HG02943 (cell line): Measurements from ENCODE around the gene FBN3.
"Not testable (repeated sequence)": the region's sequence is repeated elsewhere in the genome, so short reads cannot be mapped to it uniquely, and the experiment has no call there.

Source experiments
- ATAC-seq: cut with Tn5 transposase; IDR thresholded peaks from one replicate; pipeline ENCODE4 v1.9.1; 2021; ENCODE audit warnings: mild to moderate bottlenecking, low read depth, moderate library complexity; ENCODE audit not compliant: unreplicated experiment

The FBN3 gene

DNA sequence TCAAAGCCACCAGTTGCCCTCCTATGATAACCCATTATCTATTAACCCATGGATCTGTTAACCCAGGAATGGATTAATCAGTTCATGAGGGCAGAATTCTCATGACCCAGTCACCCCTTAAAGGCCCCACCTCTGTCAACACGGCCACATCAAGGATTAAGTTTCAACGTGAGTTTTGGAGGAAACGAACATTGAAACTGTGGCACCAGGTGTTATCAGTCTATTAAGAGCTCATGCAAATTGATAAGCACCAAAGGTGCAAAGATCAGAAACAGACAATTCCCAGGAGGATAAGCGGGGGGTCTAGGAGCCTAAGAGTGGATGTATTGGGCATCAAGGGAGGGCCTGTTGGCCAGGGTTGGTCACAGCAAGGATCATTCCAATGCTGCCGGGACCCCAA is 124.1 kb downstream of the FBN3 start:
- no peak for ATAC-seq

GRCh38 chr19:8024256-8024655 is 125.1 kb downstream of the FBN3 start:
- ATAC-seq, result not testable (repeated sequence)

GRCh38 chr19:8023371-8023770 is 126.0 kb downstream of the FBN3 start:
- no peak for ATAC-seq

GRCh38 chr19:8022275-8022674 is 127.1 kb downstream of the FBN3 start:
- ATAC-seq, result no peak

- no peak for ATAC-seq
These were observed 128.0 kb downstream of the FBN3 start for GRCh38 chr19:8021374-8021773.

- no peak for ATAC-seq
These were observed 128.7 kb downstream of the FBN3 start for GRCh38 chr19:8020681-8021080.

DNA sequence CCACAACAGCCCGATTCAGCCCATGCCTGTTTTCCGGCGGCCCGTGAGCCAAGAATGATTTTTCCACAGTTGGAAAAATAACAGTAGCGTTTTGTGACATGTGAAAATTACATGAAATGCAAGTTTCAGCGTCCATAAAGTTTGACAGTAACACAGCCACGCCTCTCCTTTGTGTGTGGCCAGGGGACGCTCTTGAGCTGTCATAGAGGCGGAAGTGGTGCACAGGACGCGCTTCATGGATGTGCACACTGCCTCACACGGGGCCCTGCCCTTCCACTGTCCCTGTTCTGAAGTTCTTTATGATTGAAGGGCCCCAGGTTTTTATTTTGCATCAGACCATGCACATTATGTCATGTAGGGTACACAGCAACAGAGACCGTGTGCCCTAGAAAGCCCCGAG is 131.6 kb downstream of the FBN3 start:
- no peak for ATAC-seq
